ENCODE data around the gene CFAP221. TPM values are rescaled to one million over a fixed set of nuclear protein-coding genes. Genes with fewer than 3 reads are reported as not detected.

CFAP221 gene
- total and polyA plus RNA-seq, 9 donors, result 0.24 to 23.4 (median 2.4) TPM

- Histone ChIP-seq H3K4me3 (no peak overlapping the region), H3K27me3 (no peaks in the 10 kb centered on the region), H3K27ac (no peak overlapping the region), H3K4me1 (ENCODE audit: insufficient read depth) (no peaks in the 10 kb centered on the region), H3K9me3 (no peaks in the 10 kb centered on the region), H3K36me3 (no peaks in the 10 kb centered on the region)
- TF ChIP-seq POLR2A (IDR thresholded peaks at IDR 0.05), result no peak
- TF ChIP-seq EP300 (IDR thresholded peaks at IDR 0.05), result no peak
- no peak for TF ChIP-seq CTCF (IDR thresholded peaks at IDR 0.05)
- no peak for DNase-seq
- 83 to 88% (median 85%) methylated on average over 3 of the region's 3 CpGs for whole genome bisulfite sequencing, 3 donors
- intact Hi-C loops (cut with DNase I), result loop anchor here in 1 of 4 donors (10.0 kb wide), 1 partner anchor 257 kb away; no protein-coding TSS in a partner anchor
Observed at GRCh38 chr2:119662297-119662696, 118.0 kb downstream of the CFAP221 start.

DNA sequence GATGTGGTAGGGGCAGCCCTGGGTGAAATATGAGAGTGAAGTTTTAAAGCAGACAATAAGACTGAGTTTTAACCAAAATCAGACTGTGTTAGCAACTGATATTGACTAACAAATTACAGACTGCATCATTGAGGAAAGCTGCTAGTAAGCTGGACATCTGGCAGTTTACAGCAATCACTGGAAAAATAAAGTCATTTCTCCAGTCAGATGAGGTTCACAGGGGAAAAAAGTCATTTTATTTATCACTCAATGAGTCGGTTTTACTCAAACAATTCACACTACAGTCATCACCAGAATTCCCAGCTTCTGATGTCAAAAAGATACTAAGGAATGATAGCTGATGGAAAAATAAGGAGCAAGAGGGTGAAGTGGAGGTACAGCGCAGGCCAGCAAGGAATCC, 124.3 kb downstream of the CFAP221 start:
- no peak overlapping the region for H3K4me3 ChIP-seq
- H3K27me3 ChIP-seq, result no peaks in the 10 kb centered on the region
- no peak overlapping the region for H3K27ac ChIP-seq
- no peaks in the 10 kb centered on the region for H3K4me1 ChIP-seq (ENCODE audit: insufficient read depth)
- H3K9me3 ChIP-seq, result no peaks in the 10 kb centered on the region
- no peaks in the 10 kb centered on the region for H3K36me3 ChIP-seq
- WGBS, 3 donors, result 56 to 62% (median 58%) methylated on average over 2 of the region's 2 CpGs
- TF ChIP-seq CTCF (IDR thresholded peaks at IDR 0.05), result no peak
- no peak for TF ChIP-seq EP300 (IDR thresholded peaks at IDR 0.05)
- no peak for TF ChIP-seq POLR2A (IDR thresholded peaks at IDR 0.05)
- no peak for DNase-seq
- intact Hi-C loops (cut with DNase I), result loop anchor here in 1 of 4 donors (10.0 kb wide), 1 partner anchor 264 kb away; no protein-coding TSS in a partner anchor

GRCh38 chr2:119671016-119671415, 126.8 kb downstream of the CFAP221 start:
- intact Hi-C loops (cut with DNase I), result no loop called here
- no peak overlapping the region for H3K27ac ChIP-seq
- DNase-seq, result no peak
- H3K27me3 ChIP-seq, result no peaks in the 10 kb centered on the region
- TF ChIP-seq EP300 (IDR thresholded peaks at IDR 0.05) (no peak), POLR2A (IDR thresholded peaks at IDR 0.05) (no peak), CTCF (IDR thresholded peaks at IDR 0.05) (no peak)
- 62 to 78% (median 68%) methylated on average over 2 of the region's 2 CpGs for WGBS, 3 donors
- no peaks in the 10 kb centered on the region for H3K4me1 ChIP-seq (ENCODE audit: insufficient read depth)
- H3K36me3 ChIP-seq, result no peaks in the 10 kb centered on the region
- no peaks in the 10 kb centered on the region for H3K9me3 ChIP-seq
- no peak overlapping the region for H3K4me3 ChIP-seq

GRCh38 chr2:119671752-119672151, 127.5 kb downstream of the CFAP221 start:
- H3K27me3 ChIP-seq, result no peaks in the 10 kb centered on the region
- 59 to 64% (median 62%) methylated on average over 6 of the region's 6 CpGs for WGBS, 3 donors
- H3K27ac ChIP-seq, result no peak overlapping the region
- H3K4me1 ChIP-seq (ENCODE audit: insufficient read depth), result no peaks in the 10 kb centered on the region
- no peak overlapping the region for H3K4me3 ChIP-seq
- H3K36me3 ChIP-seq, result no peaks in the 10 kb centered on the region
- no peaks in the 10 kb centered on the region for H3K9me3 ChIP-seq
- no peak for DNase-seq
- TF ChIP-seq CTCF (IDR thresholded peaks at IDR 0.05) (no peak), EP300 (IDR thresholded peaks at IDR 0.05) (no peak), POLR2A (IDR thresholded peaks at IDR 0.05) (no peak)
- intact Hi-C loops (cut with DNase I), result no loop called here
